Nephron (organoid): Measurements from ENCODE around the gene ABHD17B.

Experiments used
- H3K27ac Mint-ChIP-seq, 3 experiments: 2 replicates each; pipeline ENCODE4 v1.8.0; 2020; ENCODE audit warnings: mixed read lengths in 3 of 3, mild to moderate bottlenecking in 2 of 3, moderate library complexity in 1 of 3
- H3K27me3 Mint-ChIP-seq: 2 replicates; pipeline ENCODE4 v1.8.0; 2021; ENCODE audit warnings: low read depth, mild to moderate bottlenecking, moderate library complexity, mixed read lengths
- H3K36me3 Mint-ChIP-seq: 2 replicates; pipeline ENCODE4 v1.8.0; 2020; ENCODE audit warnings: low read depth, mixed read lengths
- H3K4me1 Mint-ChIP-seq: 2 replicates; pipeline ENCODE4 v1.8.0; 2020; ENCODE audit warnings: mixed read lengths
- H3K4me3 Mint-ChIP-seq, 3 experiments: 2 replicates each; pipeline ENCODE4 v1.8.0; 2020; ENCODE audit warnings: mild to moderate bottlenecking in 3 of 3, mixed read lengths in 3 of 3, moderate library complexity in 2 of 3
- H3K9me3 Mint-ChIP-seq: 2 replicates; pipeline ENCODE4 v1.8.0; 2020; ENCODE audit warnings: mixed read lengths
- CTCF ChIP-seq, 3 experiments: fragments of 200-600 bp; sonication (generic); IDR thresholded peaks; one replicate each; pipeline ENCODE4 v1.5.0; 2021; ENCODE audit warnings: antibody characterized with exemption in 3 of 3; ENCODE audit not compliant: unreplicated experiment in 3 of 3

ABHD17B gene

GRCh38 chr9:71928806-71929205, 17.8 kb upstream of the ABHD17B start:
- Mint-ChIP-seq H3K9me3 (no peaks in the 10 kb centered on the region), H3K27me3 (no peaks in the 10 kb centered on the region), H3K4me1 (peaks cover 29% of the 10 kb centered on the region), H3K36me3 (peaks cover 7% of the 10 kb centered on the region), H3K27ac (no peak overlapping the region), H3K4me3 (no peak overlapping the region)
- TF ChIP-seq CTCF (IDR thresholded peaks at IDR 0.05; ENCODE audit: unreplicated experiment in 3 of 3) = no peak

GRCh38 chr9:71928376-71928775, 17.4 kb upstream of the ABHD17B start:
- no peak for TF ChIP-seq CTCF (IDR thresholded peaks at IDR 0.05; ENCODE audit: unreplicated experiment in 3 of 3)
- no peak overlapping the region for H3K27ac Mint-ChIP-seq
- H3K27me3 Mint-ChIP-seq = no peaks in the 10 kb centered on the region

GRCh38 chr9:71925834-71926233, 14.8 kb upstream of the ABHD17B start:
- H3K4me1 Mint-ChIP-seq = peaks cover 28% of the 10 kb centered on the region
- no peak overlapping the region for H3K4me3 Mint-ChIP-seq
- no peak overlapping the region for H3K27ac Mint-ChIP-seq
- H3K27me3 Mint-ChIP-seq = no peaks in the 10 kb centered on the region
- H3K9me3 Mint-ChIP-seq = no peaks in the 10 kb centered on the region
- no peak for TF ChIP-seq CTCF (IDR thresholded peaks at IDR 0.05; ENCODE audit: unreplicated experiment in 3 of 3)
- peaks cover 7% of the 10 kb centered on the region for H3K36me3 Mint-ChIP-seq

More at GRCh38 chr9:71928376-71928775, 17.4 kb upstream of the ABHD17B start:
- H3K36me3 Mint-ChIP-seq = peaks cover 7% of the 10 kb centered on the region
- no peaks in the 10 kb centered on the region for H3K9me3 Mint-ChIP-seq
- H3K4me3 Mint-ChIP-seq = no peak overlapping the region
- H3K4me1 Mint-ChIP-seq = peaks cover 33% of the 10 kb centered on the region

GRCh38 chr9:71924576-71924975, 13.6 kb upstream of the ABHD17B start:
- H3K27me3 Mint-ChIP-seq = no peaks in the 10 kb centered on the region
- peaks cover 8% of the 10 kb centered on the region for H3K36me3 Mint-ChIP-seq
- no peak for TF ChIP-seq CTCF (IDR thresholded peaks at IDR 0.05; ENCODE audit: unreplicated experiment in 3 of 3)

GRCh38 chr9:71921190-71921814, 10.3 kb upstream of the ABHD17B start:
- TF ChIP-seq CTCF (IDR thresholded peaks at IDR 0.05; ENCODE audit: unreplicated experiment in 3 of 3) = no peak
- H3K9me3 Mint-ChIP-seq = no peaks in the 10 kb centered on the region
- no peaks in the 10 kb centered on the region for H3K27me3 Mint-ChIP-seq
- peaks cover 31% of the 10 kb centered on the region for H3K36me3 Mint-ChIP-seq
- H3K4me1 Mint-ChIP-seq = peaks cover 9% of the 10 kb centered on the region
- no peak overlapping the region for H3K27ac Mint-ChIP-seq
- H3K4me3 Mint-ChIP-seq = no peak overlapping the region

More at GRCh38 chr9:71924576-71924975, 13.6 kb upstream of the ABHD17B start:
- Mint-ChIP-seq H3K27ac (no peak overlapping the region), H3K4me3 (no peak overlapping the region), H3K4me1 (peaks cover 17% of the 10 kb centered on the region), H3K9me3 (no peaks in the 10 kb centered on the region)
